AG09309 (cell line): ENCODE data around the gene MCU.
A peak's percentile ranks its signal among the peaks of the same experiment; 100 is the strongest.
"Not testable (repeated sequence)": the region's sequence is repeated elsewhere in the genome, so short reads cannot be mapped to it uniquely, and the experiment has no call there.

ENCODE experiments used
- DNase-seq: peaks from one replicate; pipeline ENCODE4 v3.0.0-alpha.2; 2010; ENCODE audit warnings: low read depth
- H3K4me3 ChIP-seq: 2 replicates; pipeline ENCODE4 v1.5.1; 2011; ENCODE audit warnings: mild to moderate bottlenecking, low read depth, low read length, moderate library complexity; ENCODE audit not compliant: control insufficient read depth
- TF ChIP-seq, protein P1 (sequence below): IDR thresholded peaks from 2 replicates; pipeline ENCODE4 v1.5.1; 2011; ENCODE audit warnings: mild to moderate bottlenecking, low read depth, low read length, inconsistent platforms; ENCODE audit not compliant: insufficient read depth, control insufficient read depth; ENCODE audit errors: missing control alignments

Gene MCU

GRCh38 chr10:72757732-72758131 is 65.8 kb downstream of the MCU start:
- H3K4me3 ChIP-seq: no peak overlapping the region
- DNase-seq: no peak
- TF ChIP-seq, protein P1, sequence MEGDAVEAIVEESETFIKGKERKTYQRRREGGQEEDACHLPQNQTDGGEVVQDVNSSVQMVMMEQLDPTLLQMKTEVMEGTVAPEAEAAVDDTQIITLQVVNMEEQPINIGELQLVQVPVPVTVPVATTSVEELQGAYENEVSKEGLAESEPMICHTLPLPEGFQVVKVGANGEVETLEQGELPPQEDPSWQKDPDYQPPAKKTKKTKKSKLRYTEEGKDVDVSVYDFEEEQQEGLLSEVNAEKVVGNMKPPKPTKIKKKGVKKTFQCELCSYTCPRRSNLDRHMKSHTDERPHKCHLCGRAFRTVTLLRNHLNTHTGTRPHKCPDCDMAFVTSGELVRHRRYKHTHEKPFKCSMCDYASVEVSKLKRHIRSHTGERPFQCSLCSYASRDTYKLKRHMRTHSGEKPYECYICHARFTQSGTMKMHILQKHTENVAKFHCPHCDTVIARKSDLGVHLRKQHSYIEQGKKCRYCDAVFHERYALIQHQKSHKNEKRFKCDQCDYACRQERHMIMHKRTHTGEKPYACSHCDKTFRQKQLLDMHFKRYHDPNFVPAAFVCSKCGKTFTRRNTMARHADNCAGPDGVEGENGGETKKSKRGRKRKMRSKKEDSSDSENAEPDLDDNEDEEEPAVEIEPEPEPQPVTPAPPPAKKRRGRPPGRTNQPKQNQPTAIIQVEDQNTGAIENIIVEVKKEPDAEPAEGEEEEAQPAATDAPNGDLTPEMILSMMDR: no peak

- not testable (repeated sequence) for DNase-seq, H3K4me3 ChIP-seq
These were observed 67.0 kb downstream of the MCU start for GRCh38 chr10:72758930-72759329.

GRCh38 chr10:72759584-72759983 is 67.6 kb downstream of the MCU start:
- TF ChIP-seq, protein P1: no peak
- no peak overlapping the region for H3K4me3 ChIP-seq

DNA sequence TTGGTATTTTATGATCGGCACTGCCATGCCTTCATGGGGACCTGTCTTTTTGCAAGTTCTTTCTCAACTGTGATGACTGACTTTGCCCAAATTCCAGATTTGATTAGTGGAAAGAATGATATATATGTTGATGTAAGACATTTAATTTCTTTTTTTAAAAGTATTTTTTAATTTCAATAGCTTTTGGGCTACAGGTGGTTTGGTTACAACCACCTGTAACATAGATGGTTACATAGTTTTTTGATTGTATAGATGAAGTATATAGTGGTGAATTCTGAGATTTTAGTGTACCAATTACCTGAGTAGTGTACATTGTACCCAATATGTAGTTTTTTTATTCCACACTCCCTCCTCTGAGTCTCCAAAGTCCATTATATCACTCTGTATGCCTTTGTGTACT is 69.6 kb downstream of the MCU start:
- no peak for DNase-seq
- H3K4me3 ChIP-seq: no peak overlapping the region
- TF ChIP-seq, protein P1: no peak

More at GRCh38 chr10:72759584-72759983, 67.6 kb downstream of the MCU start:
- no peak for DNase-seq

GRCh38 chr10:72762042-72762441 is 70.1 kb downstream of the MCU start:
- no peak for DNase-seq
- H3K4me3 ChIP-seq: no peak overlapping the region
- TF ChIP-seq, protein P1: no peak

- no peak overlapping the region for H3K4me3 ChIP-seq
- TF ChIP-seq, protein P1: no peak
- no peak for DNase-seq
These were observed 71.3 kb downstream of the MCU start for GRCh38 chr10:72763201-72763600.

- peak; percentile 95 for DNase-seq
- no peak overlapping the region for H3K4me3 ChIP-seq
- TF ChIP-seq, protein P1: no peak
These were observed 72.2 kb downstream of the MCU start for GRCh38 chr10:72764151-72764550.
